Suprapubic skin (tissue), 4 donors: Measurements from ENCODE around the gene NCAM1.

Experiments used
- EP300 ChIP-seq: sonication (generic); formaldehyde crosslinking; IDR thresholded peaks from one replicate; pipeline ENCODE4 v1.6.1; 2017; ENCODE audit warnings: antibody characterized with exemption
- POLR2A ChIP-seq, 2 donors: fragments of 450-650 bp; IDR thresholded peaks; one replicate each; pipeline ENCODE4 v1.6.1; 2017; ENCODE audit warnings: antibody characterized with exemption in 2 of 2, mild to moderate bottlenecking in 2 of 2, moderate library complexity in 2 of 2
- POLR2AphosphoS5 ChIP-seq, 3 donors: sonication (generic); formaldehyde crosslinking; IDR thresholded peaks; one replicate each; pipeline ENCODE4 v1.6.1; 2017; ENCODE audit warnings: antibody characterized with exemption in 3 of 3
- TF ChIP-seq, protein P1 (sequence below), 2 donors: fragments of 200-600 bp in 1 of 2; fragments of 450-650 bp in 1 of 2; sonication (generic) in 1 of 2; IDR thresholded peaks; one replicate each; pipeline ENCODE4 v1.5.1; 2016 to 2019; ENCODE audit warnings: antibody characterized with exemption in 2 of 2, mild to moderate bottlenecking in 1 of 2, moderate library complexity in 1 of 2

- no peak for TF ChIP-seq POLR2A (IDR thresholded peaks at IDR 0.05)
- no peak for TF ChIP-seq EP300
- TF ChIP-seq, protein P1, sequence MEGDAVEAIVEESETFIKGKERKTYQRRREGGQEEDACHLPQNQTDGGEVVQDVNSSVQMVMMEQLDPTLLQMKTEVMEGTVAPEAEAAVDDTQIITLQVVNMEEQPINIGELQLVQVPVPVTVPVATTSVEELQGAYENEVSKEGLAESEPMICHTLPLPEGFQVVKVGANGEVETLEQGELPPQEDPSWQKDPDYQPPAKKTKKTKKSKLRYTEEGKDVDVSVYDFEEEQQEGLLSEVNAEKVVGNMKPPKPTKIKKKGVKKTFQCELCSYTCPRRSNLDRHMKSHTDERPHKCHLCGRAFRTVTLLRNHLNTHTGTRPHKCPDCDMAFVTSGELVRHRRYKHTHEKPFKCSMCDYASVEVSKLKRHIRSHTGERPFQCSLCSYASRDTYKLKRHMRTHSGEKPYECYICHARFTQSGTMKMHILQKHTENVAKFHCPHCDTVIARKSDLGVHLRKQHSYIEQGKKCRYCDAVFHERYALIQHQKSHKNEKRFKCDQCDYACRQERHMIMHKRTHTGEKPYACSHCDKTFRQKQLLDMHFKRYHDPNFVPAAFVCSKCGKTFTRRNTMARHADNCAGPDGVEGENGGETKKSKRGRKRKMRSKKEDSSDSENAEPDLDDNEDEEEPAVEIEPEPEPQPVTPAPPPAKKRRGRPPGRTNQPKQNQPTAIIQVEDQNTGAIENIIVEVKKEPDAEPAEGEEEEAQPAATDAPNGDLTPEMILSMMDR (IDR thresholded peaks at IDR 0.05), result no peak
- no peak for TF ChIP-seq POLR2AphosphoS5 (IDR thresholded peaks at IDR 0.05)
Observed at GRCh38 chr11:113160808-113161124, 199.5 kb downstream of the NCAM1 start.
